HG03103 (cell line): Measurements from ENCODE around the gene ASIC5.
"Not testable (repeated sequence)": the region's sequence is repeated elsewhere in the genome, so short reads cannot be mapped to it uniquely, and the experiment has no call there.

ENCODE experiments used
- ATAC-seq: cut with Tn5 transposase; IDR thresholded peaks from one replicate; pipeline ENCODE4 v1.9.1; 2021; ENCODE audit warnings: low read depth; ENCODE audit not compliant: unreplicated experiment

ASIC5 gene, protein sequence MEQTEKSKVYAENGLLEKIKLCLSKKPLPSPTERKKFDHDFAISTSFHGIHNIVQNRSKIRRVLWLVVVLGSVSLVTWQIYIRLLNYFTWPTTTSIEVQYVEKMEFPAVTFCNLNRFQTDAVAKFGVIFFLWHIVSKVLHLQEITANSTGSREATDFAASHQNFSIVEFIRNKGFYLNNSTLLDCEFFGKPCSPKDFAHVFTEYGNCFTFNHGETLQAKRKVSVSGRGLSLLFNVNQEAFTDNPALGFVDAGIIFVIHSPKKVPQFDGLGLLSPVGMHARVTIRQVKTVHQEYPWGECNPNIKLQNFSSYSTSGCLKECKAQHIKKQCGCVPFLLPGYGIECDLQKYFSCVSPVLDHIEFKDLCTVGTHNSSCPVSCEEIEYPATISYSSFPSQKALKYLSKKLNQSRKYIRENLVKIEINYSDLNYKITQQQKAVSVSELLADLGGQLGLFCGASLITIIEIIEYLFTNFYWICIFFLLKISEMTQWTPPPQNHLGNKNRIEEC

DNA sequence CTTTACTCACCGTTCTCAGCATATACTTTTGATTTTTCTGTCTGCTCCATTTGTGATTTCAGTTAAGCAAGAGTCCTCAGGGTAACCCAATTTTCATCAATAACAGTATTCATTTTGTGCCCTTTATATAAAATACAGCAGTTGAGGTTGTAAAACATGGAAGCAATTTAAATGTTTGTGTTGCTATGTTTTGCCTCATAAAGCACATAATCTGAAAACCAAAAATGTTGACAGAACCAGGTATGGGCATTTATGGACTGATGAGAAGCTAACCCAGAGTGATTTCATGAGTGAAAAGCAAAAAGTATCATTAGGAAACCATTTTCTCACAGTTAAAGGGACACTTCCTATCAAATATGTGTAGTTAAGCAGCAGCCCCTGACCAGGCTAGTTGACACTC is at the start of gene ASIC5:
TSS of gene ASIC5 (minus strand) at position 101 of the 400 bp plus-strand sequence. CDS start at position 50, 51 bp downstream.
- ATAC-seq, result no peak

DNA sequence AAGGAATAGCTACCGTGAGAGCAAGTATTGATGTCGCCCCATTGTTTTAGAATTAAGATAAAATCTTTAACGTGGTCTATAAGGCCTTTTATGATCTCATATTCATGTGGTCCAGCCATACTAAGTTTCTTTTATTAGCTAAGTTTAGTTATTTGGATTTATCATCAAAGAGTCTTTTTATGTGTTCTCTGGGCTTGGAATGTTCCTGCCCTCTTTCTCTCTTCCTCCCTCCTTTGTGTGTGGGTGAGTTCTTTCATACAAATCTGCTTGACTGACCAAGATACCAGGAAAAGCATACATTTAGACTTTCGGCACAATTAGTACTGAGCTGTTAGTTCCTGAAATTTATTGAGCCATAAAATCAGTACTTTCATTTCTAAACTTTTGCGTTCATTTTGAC is 48.7 kb upstream of the ASIC5 start:
- ATAC-seq, result no peak

DNA sequence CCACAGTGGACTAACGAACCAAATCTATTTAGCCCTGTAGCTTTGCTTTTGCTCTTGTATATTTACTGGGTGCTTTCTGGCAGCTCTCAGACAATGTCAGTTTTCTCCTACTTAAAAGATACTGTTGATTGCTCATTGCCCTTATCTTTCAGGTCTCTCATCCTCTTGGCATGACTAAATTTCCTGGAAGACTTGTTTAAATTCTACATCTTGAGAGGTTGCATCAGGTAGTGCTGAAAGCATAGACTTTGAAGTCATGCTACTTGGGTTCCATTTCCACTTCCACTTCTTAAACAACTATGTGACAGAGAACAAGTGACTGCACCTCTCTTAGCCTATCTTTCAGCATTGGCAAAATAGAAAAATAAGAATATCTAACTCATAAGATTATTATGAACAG is 45.8 kb upstream of the ASIC5 start:
- no peak for ATAC-seq

DNA sequence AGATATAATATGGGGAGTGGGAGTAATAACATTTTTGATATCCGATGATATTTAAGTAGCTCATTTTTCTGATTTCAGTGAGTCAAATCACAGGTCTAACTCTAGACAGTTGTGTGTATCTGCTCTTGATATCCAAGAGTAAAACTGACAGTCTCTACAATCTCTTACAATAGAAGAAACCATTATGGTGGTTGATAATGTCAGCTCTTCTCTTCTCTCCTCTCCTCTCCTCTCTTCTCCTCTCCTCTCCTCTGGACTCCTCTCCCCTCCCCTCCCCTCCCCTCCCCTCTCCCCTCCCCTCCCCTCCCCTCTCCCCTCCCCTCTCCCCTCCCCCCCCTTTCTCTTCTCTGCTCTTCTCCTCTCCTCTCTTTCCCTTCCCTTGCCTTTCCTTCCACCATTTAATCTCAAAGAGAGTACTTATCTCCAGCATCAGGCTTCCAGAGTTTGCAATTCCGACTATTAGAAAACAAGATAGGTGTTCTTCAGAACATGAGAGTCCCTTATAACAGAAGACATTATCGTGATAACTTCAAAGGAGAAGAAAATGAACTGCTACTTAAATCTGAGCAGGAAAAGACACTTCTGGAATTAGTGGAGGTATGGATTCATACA is 43.6 kb upstream of the ASIC5 start:
- no peak for ATAC-seq

DNA sequence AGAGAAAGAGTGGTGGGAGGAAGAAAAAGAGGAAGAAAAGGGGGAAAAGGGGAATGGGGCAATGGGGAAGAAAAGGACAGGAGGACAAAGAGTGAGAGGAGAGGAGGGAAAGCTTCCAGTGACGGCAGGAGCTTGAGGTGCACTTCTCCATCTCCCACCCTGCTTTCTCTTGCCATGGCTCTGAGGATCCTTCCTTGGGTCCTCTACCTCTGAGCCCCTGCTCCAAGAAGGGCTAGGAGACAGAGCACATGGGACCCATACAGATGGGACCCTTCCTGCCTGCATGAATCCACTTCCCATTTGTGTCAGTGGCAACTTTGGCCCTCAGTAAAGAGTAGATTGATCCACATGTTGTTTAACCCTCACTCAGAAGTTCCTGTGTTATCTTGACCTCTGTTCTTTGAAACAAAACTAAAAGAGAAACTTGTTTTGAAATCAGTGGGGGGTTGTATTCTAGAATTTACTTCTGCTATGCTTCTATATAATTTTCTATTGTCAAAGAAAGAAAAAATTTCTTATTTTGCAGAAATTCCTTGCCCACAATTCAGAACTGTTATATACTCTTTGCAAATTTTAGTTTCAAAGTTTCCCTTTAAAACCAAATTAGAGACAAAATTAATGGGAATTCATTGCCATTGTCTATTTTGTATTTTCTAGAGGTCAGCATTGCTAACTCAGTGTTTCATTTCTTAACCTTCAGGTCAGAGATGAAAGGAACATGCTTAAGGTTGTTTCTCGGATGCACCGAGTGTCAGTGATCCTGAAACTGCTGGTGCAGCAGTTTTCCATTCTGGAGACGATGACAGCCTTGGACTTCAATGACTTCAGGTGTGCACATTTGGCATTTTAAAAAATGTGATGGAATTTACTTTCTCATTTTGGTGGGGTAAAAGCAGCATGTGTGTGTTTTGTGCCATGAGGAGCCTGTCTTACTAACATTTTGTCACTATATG is 42.4 kb upstream of the ASIC5 start:
- peak; percentile 51 for ATAC-seq

DNA sequence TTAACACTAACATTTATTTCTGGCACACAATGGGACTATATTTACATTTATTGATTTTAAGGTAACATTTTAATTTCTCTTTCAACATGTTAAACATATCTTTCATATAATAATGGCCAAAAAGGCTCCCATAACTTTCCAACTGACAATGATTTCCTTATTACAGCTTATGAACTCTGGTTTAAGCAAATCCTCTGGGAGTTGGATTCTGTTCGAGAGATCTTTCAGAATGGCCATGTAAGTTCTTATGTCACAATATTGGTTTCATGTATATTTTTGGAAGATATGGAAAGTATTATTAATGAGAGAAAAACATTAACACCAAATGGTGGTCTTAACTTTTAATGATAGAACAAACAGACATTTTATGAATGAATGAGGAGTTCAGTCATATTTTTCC is 41.5 kb upstream of the ASIC5 start:
- ATAC-seq, result no peak

DNA sequence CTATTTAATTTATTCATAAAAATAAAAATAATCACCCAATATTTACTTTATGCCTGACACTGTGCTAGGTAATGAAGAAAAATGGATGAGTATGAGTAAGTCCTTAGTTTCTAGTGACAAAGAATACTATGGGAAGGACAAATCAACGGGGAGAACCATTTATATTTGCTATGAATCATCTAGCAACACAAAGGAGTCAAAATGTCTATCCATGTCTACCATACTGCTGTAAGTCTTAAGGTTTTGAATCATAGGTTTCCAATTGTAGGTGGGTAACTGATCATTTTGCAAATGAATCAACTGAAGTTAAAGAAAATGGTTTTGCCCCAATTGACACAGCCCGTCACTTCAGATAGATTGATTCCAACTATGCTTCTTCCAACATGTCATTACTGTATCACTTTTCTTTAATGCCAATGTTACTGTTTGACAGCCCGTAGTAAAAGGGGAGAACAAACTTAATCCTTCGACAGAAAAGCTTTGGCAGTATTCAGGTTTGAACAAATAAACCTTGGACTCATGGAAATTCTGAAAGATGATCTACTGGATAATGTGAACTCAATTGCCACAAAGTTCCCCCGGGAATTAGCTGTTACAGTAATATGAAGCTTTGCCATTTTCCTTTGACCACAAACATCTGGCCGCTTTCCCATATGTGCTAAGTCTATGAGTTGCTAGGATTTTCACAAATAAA is 40.6 kb upstream of the ASIC5 start:
- no peak for ATAC-seq

DNA sequence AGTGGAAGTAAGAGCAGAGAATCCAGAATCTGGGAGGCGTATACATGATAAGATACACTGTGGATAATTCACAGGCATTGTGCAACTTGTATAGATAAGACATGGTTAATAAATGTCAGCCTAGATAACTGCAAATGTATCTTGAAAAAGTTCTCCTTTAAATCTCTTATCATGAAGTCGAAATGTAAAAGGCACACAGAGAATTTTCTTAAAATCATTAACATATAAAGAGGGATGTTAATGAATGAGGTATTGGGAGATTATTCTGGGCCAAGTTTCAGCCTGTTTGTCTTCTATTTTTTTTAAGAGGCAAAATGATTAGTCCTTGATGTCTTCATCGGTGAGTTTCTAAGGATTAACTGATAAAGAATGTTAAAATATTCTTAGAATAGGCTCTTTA is 38.3 kb upstream of the ASIC5 start:
- no peak for ATAC-seq

DNA sequence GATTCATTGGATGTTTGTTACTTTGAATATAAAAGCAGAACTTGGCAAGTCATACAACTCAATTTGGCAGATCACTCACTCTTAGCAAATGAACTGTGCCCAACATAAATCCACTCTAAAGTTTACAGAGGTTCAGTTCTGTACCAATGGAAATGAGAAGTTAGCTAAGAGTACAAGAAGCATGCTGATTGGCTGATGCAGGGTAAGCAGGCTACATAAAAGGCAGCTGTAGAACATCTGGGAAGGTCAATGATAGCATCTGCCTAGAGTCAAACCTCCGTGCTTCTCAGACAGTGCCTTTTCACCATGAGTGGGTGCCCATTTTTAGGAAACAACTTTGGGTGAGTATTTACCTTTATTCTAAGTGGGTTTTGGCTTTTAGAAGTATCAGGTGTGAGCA is 37.4 kb upstream of the ASIC5 start, which contains the start of gene TDO2:
TSS of gene TDO2 (plus strand) at position 244 of the 400 bp plus-strand sequence. CDS start at position 307, 63 bp downstream.
- no peak for ATAC-seq

DNA sequence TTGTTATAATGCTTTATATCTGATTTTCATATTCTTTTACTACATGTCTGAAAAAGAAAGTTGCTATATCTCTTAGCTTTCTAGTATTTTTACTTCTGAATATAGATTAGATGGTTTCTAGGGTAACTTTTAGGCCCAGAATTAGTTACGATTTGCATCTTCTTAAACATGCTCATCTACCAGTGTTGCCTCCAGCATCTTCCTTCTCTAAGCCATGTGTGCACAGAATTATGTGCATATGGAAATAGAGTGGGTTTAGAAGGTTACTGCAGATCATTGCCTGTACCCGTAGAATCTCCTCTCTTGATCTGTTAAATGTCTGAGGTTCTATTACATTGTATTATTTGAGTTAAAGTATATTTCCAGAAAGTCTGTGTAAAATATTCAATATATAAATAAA is 34.9 kb upstream of the ASIC5 start:
- no peak for ATAC-seq

DNA sequence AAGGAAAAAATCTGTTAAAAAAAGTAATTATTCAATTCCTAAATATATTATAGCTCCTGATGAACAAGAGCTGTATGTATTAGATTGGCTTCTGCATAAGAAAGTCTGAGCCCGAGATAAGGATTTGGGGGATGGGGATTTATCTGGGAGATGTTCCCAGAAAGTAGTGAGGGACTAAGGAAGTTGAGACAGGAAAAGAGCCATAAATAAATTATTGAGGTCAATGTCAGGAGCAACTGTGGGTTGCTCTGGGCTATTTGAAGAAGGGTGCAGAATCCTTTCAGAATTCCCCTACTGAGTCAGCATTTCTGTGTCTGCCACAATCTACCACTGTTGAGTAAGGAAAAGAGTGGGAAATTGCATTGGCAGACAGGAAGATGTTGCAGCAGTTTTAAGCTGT is 34.3 kb upstream of the ASIC5 start:
- ATAC-seq, result no peak

DNA sequence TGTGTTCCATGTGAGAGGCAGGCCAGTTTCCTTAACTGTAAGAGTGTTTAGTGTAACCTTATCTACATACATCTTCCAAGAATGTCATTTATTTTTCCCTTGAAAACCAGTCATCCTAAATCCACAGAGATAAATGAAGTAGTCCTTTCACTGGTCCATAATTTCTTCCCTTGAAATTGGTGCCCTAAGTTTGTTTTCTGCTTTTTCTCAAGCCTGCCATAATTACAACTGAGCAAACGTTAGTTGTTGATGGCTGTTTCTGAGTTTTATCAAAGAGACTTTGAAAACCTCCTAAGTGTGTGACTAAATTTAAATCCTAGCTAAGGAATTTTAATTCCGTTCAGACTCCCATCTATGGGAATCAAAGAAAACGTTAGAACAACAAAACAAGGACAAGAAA is 33.8 kb upstream of the ASIC5 start:
- no peak for ATAC-seq

DNA sequence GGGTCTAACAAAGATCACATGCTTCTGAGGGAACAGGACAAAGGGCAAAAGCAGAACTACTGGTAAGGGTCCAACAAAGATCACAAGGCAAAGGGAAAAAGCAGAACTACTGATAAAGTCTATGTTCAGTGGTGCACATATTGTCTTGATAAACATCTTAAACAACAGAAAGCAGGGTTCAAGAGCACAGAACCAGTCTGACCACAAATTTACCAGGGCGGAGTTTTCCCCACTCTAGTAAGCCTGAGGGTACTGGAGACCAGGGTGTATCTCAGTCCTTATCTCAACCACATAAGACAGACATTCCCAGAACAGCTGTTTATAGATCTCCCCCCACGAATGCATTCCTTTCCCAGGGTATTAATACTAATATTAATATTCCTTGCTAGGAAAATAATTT is 32.3 kb upstream of the ASIC5 start:
- ATAC-seq, result not testable (repeated sequence)

DNA sequence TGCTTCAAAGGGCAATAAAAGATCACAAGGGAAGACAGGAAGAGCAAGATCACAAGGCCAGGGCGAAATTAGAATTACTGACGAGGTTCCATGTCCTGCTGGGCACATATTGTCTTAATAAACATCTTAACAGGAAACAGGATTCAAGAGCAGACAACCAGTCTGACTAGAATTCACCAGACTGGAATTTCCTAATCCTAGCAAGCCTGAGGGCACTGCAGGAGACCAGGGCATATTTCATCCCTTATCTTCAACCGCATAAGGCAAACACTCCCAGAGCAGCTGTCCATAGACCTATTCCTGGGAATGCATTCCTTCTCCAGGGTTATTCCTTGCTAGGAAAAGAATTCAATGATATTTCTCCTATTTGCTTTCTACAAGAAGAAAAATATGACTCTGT is 25.0 kb upstream of the ASIC5 start:
- ATAC-seq, result no peak

DNA sequence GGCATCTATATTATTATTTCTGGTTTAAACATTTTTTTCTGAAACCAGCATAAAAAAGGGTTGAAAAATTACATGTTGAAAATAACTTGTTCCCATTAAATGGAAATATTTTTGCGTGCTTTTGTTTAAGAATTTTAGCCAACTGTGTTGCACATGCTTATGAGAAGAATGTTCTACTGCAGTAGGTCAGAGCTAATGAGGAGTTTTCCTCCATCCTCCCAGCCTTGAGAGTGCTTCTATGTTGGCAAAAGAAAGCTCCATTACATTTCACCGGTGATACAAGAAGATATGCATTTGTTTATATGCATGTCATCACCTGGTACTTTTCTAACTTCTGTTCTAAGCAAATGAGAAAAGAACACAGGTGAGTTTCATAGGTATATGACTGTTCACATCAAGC is 23.9 kb upstream of the ASIC5 start:
- no peak for ATAC-seq

DNA sequence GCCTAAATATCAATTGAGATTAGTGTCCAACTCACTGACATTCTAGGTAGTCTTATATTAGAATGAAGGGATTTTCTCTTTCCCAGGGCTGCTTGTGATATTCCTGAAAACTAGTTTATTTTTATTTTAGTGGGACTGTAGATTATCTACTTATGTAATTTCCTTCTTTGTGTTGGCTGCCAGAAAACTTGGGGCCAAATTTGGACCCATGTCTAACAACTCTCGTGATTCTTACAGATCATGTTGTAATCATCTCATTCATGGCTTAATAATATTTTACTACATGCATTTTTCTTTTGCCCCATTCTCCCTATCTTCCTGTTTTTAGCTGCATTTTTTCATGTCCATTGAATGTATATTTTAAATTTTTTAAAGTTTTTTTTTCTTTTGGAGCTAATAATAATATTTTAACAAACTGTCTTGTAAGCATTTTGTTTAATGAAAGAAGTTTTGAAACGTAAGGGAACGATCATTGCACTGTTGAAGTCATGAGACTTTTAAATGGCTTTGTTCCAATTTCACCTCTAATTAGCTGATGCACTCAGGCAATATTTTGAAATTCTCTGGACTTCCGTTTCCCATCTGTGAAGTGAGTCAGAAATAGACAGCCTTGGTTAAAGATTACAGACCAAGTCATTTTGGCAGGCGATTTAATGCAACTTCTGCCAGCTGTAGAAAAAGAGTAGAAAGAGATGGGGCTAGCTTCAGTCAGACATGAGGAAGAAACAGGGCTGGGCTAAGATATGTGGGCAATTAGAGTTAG is 23.1 kb upstream of the ASIC5 start:
- no peak for ATAC-seq

DNA sequence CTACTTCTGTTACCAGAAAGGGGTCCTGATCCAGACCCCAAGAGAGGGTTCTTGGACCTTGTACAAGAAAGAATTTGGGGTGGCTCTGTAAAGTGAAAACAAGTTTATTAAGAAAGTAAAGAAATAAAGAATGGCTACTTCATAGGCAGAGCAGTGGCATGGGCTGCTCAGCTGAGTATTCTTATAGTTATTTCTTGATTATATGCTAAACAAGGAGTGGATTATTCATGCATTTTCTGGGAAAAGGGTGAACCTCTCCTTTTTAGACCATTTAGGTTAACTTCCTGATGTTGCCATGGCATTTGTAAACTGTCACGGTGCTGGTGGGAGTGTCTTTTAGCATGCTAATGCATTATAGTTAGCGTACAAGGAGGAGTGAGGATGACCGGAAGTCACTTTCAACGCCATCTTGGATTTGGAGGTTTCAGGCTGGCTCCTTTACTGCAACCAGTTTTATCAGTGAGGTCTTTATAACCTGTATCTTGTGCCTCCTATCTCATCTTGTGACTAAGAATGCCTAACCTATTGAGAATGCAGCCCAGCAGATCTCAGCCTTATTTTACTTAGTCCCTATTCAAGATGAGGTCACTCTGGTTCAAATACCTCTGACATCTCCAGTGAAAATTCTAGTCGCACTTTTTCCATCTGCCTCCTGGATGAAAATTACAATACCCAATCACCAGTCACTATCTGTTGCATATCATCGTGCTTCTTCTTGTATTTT is 21.9 kb upstream of the ASIC5 start:
- no peak for ATAC-seq

DNA sequence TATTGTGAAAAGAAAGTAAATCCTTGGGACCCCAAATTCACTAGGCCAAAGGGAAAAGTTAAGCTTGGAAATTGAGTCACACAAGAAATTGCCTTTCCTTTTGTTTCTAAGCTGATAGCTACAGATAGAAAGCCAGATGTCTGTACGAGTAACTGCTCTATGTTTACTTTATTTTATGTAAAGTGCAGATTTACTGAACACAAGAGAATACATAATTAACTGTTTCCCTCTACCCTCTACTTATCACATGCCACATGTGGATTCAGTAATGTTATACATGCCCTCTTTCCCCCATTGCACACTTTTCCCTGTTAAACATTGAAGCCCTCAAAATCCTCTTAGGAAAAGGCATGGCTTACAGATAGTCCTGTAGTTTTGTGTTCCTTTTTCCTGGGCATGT is 21.0 kb upstream of the ASIC5 start:
- no peak for ATAC-seq

DNA sequence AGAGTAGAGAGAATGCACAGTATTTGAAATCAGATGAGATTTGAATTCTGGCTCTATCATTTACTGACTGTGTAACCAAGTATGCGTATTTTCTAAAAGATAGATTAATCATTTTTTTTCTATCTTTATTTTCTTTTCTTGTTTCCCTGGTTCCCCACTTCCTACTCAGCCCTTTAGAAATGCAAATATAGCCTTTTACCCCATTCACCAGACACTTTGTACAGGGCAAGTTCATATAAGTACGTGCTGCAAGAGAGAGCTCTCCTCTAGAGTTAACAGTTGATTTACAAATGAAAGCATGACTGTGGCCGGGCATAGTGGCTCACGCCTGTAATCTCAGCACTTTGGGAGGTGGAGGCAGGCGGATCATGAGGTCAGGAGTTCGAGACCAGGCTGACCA is 19.6 kb upstream of the ASIC5 start:
- ATAC-seq, result no peak
